Karpas-422 (cell line): Measurements from ENCODE around the gene NTN1. TPM values are rescaled to one million over a fixed set of nuclear protein-coding genes. Genes with fewer than 3 reads are reported as not detected.
A peak's percentile ranks its signal among the peaks of the same experiment; 100 is the strongest.
"Not testable (repeated sequence)": the region's sequence is repeated elsewhere in the genome, so short reads cannot be mapped to it uniquely, and the experiment has no call there.

Experiments used
- DNase-seq: peaks from one replicate; pipeline ENCODE4 v3.0.0-alpha.2; 2015
- H2AFZ ChIP-seq: fragments of 200-600 bp; sonication (generic); 2 replicates; pipeline ENCODE4 v1.6.1; 2014; ENCODE audit warnings: antibody characterized with exemption, low read length, mixed read lengths
- H3K27ac ChIP-seq: fragments of 200-600 bp; sonication (generic); 2 replicates; pipeline ENCODE4 v1.5.1; 2014; ENCODE audit warnings: mild to moderate bottlenecking, low read length, moderate library complexity
- H3K27me3 ChIP-seq: fragments of 200-600 bp; sonication (generic); 2 replicates; pipeline ENCODE4 v1.6.1; 2014; ENCODE audit warnings: low read length, mixed read lengths
- H3K36me3 ChIP-seq: fragments of 200-600 bp; sonication (generic); 2 replicates; pipeline ENCODE4 v1.6.1; 2014; ENCODE audit warnings: low read length, mixed read lengths; ENCODE audit not compliant: insufficient read depth
- H3K4me1 ChIP-seq: fragments of 200-600 bp; sonication (generic); 2 replicates; pipeline ENCODE4 v1.6.1; 2014; ENCODE audit warnings: mild to moderate bottlenecking, low read length, mixed read lengths
- H3K4me2 ChIP-seq: fragments of 200-600 bp; sonication (generic); 2 replicates; pipeline ENCODE4 v1.6.1; 2014; ENCODE audit warnings: low read length, low read depth, mild to moderate bottlenecking; ENCODE audit not compliant: poor library complexity, severe bottlenecking
- H3K4me3 ChIP-seq: fragments of 200-600 bp; sonication (generic); 2 replicates; pipeline ENCODE4 v1.5.1; 2014; ENCODE audit warnings: mild to moderate bottlenecking, antibody characterized with exemption, low read length, mixed read lengths
- H3K79me2 ChIP-seq: fragments of 200-600 bp; sonication (generic); 2 replicates; pipeline ENCODE4 v1.6.1; 2014; ENCODE audit warnings: mild to moderate bottlenecking, low read length, mixed read lengths
- H3K9ac ChIP-seq: fragments of 200-600 bp; sonication (generic); 2 replicates; pipeline ENCODE4 v1.6.0; 2014; ENCODE audit warnings: low read length
- H3K9me2 ChIP-seq: fragments of 200-600 bp; sonication (generic), shearing (Covaris generic); replicated peaks from 2 replicates; pipeline ENCODE4 v1.6.0; 2014; ENCODE audit warnings: mild to moderate bottlenecking, low read length, moderate library complexity; ENCODE audit not compliant: insufficient read depth
- H3K9me3 ChIP-seq: fragments of 300-700, 200-600 bp; sonication (generic); 2 replicates; pipeline ENCODE4 v1.6.1; 2014; ENCODE audit warnings: low read length, mixed read lengths
- H4K20me1 ChIP-seq: fragments of 200-600 bp; sonication (generic); 2 replicates; pipeline ENCODE4 v1.6.1; 2014; ENCODE audit warnings: mild to moderate bottlenecking, antibody characterized with exemption, low read length, low read depth; ENCODE audit not compliant: insufficient read depth
- total RNA-seq: library from RNA; depleted of rRNA; stranded (reverse); fragments of >200 nt; shearing (Covaris generic); gene quantifications from 2 replicates; pipeline ENCODE4 v1.2.3, GENCODE V29; 2014; ENCODE audit warnings: low replicate concordance

Gene NTN1
- total RNA-seq, 1 experiment from 2014 or later: not detected

DNA sequence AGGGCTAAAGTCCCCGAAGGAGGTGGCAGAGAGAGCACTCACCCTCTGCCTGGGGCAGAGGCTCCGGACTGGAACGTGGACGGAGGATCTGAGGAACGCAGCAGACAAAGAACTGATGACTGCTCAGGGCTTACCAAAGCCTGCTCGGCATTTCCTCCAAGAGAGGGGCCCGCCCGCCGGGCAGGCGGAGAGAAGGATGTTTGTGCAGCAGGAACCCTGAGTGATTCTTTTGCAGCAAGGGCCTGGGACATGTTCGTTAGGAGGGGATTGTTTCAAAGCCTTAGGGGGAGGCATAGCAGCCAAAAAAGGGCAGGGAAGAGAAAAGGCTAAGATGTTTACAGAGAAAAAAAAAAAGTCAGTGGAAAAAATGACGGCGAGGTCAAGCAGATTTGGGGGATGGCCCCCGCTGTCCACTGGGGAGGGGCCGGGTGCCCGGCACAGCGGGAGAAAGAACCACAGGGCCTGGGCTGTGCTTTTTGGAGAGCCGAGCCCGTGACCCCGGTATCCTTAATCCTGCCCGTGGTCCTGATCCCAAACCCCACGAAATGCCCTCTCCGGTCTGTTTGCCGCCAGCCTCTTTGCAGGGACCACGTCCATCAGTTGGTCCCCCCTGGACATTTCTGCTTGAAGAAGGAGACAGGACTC lies 129.3 kb downstream of the NTN1 start:
- no peaks in the 10 kb centered on the region for H3K27me3 ChIP-seq
- H2AFZ ChIP-seq: no peak overlapping the region
- no peaks in the 10 kb centered on the region for H3K9me3 ChIP-seq
- H3K79me2 ChIP-seq: no peaks in the 10 kb centered on the region
- no peak for DNase-seq
- no peak overlapping the region for H3K27ac ChIP-seq
- no peak overlapping the region for H3K9ac ChIP-seq
- H3K4me1 ChIP-seq: no peaks in the 10 kb centered on the region
- no peak overlapping the region for H3K4me3 ChIP-seq
- H3K9me2 ChIP-seq: no peaks in the 10 kb centered on the region
- no peak overlapping the region for H3K4me2 ChIP-seq
- no peaks in the 10 kb centered on the region for H4K20me1 ChIP-seq
- H3K36me3 ChIP-seq: no peaks in the 10 kb centered on the region

DNA sequence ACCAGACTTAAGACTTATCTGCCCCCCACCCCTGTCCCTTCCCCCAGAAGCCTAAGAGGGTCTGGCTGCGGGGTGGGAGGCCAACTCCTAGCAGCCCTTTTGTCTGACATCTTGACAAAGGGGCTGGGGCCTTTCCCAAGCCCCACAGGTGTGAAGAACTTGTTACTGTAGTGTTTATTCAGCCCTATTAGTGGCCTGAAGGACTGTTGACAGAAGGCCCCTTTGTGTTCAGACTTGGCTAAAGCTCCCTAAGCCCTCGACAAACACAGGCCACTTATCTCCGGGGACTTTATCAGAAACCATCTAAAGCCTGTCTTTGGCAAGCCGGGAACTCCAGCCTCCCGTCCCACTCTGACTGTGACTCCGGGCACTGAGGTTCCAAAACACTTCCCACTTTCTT lies 129.8 kb downstream of the NTN1 start:
- no peaks in the 10 kb centered on the region for H3K27me3 ChIP-seq
- no peak for DNase-seq
- no peak overlapping the region for H3K4me2 ChIP-seq
- H3K4me3 ChIP-seq: no peak overlapping the region
- H3K27ac ChIP-seq: no peak overlapping the region
- H3K9ac ChIP-seq: no peak overlapping the region
- H3K9me2 ChIP-seq: no peaks in the 10 kb centered on the region
- no peaks in the 10 kb centered on the region for H4K20me1 ChIP-seq
- no peaks in the 10 kb centered on the region for H3K36me3 ChIP-seq
- H3K4me1 ChIP-seq: no peaks in the 10 kb centered on the region
- no peak overlapping the region for H2AFZ ChIP-seq
- H3K9me3 ChIP-seq: no peaks in the 10 kb centered on the region
- no peaks in the 10 kb centered on the region for H3K79me2 ChIP-seq

DNA sequence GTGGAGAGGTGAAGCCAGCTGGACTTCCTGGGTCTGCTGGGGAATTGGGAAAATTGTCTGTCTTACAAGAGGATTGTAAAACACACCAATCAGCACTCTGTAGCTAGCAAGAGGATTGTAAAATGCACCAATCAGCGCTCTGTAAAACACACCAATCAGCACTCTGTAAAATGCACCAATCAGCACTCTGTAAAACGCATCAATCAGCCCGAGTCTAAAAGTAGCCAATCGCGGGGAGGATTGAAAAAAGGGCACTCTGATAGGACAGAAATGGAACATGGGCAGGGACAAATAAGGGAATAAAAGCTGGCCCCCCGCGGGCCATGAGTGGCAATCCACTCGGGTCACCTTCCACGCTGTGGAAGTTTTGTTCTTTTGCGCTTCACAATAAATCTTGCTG lies 130.4 kb downstream of the NTN1 start:
- H3K27ac ChIP-seq, H3K9ac ChIP-seq, H4K20me1 ChIP-seq, H3K4me3 ChIP-seq, H3K27me3 ChIP-seq, H2AFZ ChIP-seq, H3K36me3 ChIP-seq, H3K9me3 ChIP-seq, DNase-seq, H3K4me2 ChIP-seq, H3K79me2 ChIP-seq, H3K4me1 ChIP-seq, H3K9me2 ChIP-seq: not testable (repeated sequence)

DNA sequence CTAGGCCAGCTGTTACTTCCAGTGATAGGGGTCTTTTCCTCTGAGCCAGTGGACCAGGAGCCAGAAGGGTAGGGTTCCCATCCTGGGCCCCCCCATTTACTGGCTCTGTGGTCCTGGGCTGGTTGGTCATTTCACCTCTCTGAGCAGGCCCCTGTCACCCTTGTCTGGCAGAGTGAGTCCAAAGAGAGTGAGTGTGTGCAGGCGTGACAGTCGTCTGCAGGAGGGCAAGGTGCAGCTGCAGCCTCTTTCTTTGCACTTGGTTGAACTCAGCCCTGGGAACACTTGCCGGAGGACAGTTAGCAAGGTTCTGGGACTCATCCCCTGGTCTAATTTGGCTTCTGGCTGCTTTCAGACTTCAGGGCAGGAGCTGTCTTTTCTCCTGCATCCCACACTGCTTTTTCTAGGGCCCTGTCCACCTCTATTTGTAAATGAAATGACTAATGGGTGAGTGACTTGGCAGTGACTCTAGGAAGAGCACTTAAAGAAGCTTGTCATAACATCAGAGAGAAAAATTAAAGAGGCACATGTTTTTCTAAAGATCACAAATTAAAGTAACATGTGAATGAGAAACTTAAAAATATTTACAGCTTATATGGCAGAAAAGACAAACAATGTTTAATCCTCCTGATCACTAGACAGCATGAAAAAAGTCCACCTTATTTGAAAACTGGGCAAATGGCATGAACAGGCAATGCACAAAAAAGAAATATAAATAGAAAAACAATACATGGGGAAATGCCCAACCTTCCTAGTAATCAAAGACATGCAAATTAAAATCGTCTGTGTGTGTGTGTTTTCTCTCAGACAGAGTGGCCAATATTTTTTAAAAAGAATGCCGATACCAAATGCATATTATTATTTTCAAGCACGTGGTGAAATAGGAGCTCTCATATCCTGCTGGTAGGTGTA lies 137.5 kb downstream of the NTN1 start:
- Histone ChIP-seq H3K27ac (no peak overlapping the region), H3K27me3 (no peaks in the 10 kb centered on the region), H3K36me3 (no peaks in the 10 kb centered on the region), H3K4me1 (no peaks in the 10 kb centered on the region), H3K79me2 (no peaks in the 10 kb centered on the region), H3K4me3 (no peak overlapping the region), H2AFZ (no peak overlapping the region), H3K4me2 (no peak overlapping the region), H3K9me2 (no peaks in the 10 kb centered on the region), H4K20me1 (no peaks in the 10 kb centered on the region), H3K9ac (no peak overlapping the region), H3K9me3 (no peaks in the 10 kb centered on the region)
- peak; percentile 36 for DNase-seq

DNA sequence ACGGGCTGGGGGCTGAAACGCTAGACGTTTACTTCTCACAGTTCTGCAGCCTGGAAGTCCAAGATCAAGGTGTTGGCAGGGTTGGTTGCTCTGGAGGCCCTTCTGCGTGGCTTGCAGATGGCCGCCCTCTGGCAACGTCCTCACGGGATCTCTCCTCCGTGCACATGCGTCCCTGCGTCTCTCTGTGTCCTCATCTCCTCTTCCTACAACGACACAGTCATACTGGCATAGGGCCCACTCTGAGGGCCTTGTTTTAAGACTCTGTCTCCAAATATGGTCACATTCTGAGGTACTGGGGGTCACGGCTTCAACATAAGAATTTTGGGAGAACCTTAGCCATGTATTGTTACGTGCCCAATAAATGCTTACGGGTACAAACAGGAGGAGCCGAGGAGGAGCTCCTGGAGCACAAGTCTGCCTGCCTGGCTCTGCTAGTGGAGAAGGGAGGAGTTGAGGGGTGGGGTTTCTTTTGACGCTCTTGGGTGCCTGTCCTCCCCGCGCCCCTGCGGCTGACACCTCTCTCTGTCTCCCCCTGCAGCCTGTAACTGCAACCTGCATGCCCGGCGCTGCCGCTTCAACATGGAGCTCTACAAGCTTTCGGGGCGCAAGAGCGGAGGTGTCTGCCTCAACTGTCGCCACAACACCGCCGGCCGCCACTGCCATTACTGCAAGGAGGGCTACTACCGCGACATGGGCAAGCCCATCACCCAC lies 141.1 kb downstream of the NTN1 start:
- Histone ChIP-seq H3K27me3 (no peaks in the 10 kb centered on the region), H3K9ac (no peak overlapping the region), H3K4me2 (no peak overlapping the region), H3K27ac (no peak overlapping the region), H4K20me1 (no peaks in the 10 kb centered on the region), H3K79me2 (no peaks in the 10 kb centered on the region), H3K36me3 (no peaks in the 10 kb centered on the region), H3K9me3 (no peaks in the 10 kb centered on the region), H3K4me1 (no peaks in the 10 kb centered on the region), H3K9me2 (no peaks in the 10 kb centered on the region), H3K4me3 (no peak overlapping the region), H2AFZ (no peak overlapping the region)
- DNase-seq: peak; percentile 37

DNA sequence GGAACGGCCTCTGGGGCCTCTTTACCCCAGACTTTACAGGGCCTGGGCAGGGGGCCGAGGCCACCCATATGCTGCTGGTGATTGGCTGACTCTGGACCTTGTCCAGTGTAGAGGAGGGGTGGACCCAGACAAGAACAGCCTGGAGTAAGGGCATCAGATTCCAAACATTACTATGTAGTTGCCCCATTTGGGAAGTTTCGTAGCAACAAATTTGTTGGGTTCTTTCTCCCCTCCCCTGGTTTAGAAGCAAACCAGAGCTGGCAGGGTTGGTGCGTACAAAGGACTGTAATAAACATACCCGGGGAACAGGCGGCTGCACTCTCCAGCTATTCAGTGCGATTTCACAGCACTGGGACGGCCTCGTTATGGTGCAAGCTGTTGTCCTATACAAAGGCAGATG lies 145.5 kb downstream of the NTN1 start:
- Histone ChIP-seq H3K79me2 (no peaks in the 10 kb centered on the region), H3K27me3 (no peaks in the 10 kb centered on the region), H3K27ac (no peak overlapping the region), H4K20me1 (no peaks in the 10 kb centered on the region), H3K9ac (no peak overlapping the region), H3K4me2 (no peak overlapping the region), H2AFZ (no peak overlapping the region), H3K4me3 (no peak overlapping the region), H3K4me1 (no peaks in the 10 kb centered on the region), H3K9me2 (no peaks in the 10 kb centered on the region), H3K9me3 (no peaks in the 10 kb centered on the region), H3K36me3 (no peaks in the 10 kb centered on the region)
- peak; percentile 11 for DNase-seq

DNA sequence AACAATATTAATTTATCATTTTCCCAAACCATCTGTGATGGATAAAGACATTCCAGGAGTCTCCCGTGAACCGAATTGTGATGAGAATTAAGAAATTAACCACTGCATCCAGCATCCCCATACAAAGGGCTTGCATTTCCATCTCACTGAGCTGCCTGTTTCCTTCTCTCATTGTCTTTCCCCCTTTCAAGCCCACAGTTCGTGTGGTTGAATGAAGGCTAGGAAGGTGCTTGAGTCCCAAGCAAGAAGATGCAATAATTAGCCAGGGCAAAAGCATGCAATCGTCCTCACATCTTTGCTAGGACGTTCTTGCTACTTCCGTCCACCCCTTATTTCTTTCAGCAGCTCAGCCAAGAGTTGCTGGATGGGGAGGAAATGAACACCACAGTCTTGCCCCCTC lies 146.1 kb downstream of the NTN1 start:
- Histone ChIP-seq H3K27ac (no peak overlapping the region), H3K4me3 (no peak overlapping the region), H3K79me2 (no peaks in the 10 kb centered on the region), H3K4me1 (no peaks in the 10 kb centered on the region), H3K9me2 (no peaks in the 10 kb centered on the region), H3K4me2 (no peak overlapping the region), H3K9me3 (no peaks in the 10 kb centered on the region), H2AFZ (no peak overlapping the region), H4K20me1 (no peaks in the 10 kb centered on the region), H3K9ac (no peak overlapping the region), H3K27me3 (no peaks in the 10 kb centered on the region), H3K36me3 (no peaks in the 10 kb centered on the region)
- no peak for DNase-seq

DNA sequence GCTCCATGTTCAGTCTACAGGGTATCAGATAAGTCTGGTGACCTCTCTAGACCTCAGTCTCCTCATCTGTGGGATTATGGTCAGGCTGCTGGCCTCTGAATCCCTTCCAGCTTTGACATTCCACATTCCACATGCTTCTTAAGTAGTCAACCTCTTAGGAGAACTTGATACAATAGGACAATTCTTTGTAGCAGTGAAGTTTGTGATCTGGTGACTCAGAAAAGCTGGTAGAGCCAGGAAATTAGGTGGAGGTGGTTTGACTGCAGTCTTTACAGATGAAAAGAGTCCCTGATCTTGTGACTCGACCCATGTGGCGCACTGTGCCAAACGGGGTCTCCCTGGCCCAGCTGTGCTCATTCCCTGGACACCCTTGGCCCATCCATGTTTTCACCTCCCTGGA lies 147.8 kb downstream of the NTN1 start:
- no peak overlapping the region for H3K4me3 ChIP-seq

More for the DNA sequence above, 147.8 kb downstream of the NTN1 start:
- Histone ChIP-seq H3K79me2 (no peaks in the 10 kb centered on the region), H4K20me1 (no peaks in the 10 kb centered on the region), H3K4me2 (no peak overlapping the region), H3K9ac (no peak overlapping the region), H3K9me3 (no peaks in the 10 kb centered on the region), H3K4me1 (no peaks in the 10 kb centered on the region), H3K27me3 (no peaks in the 10 kb centered on the region), H3K9me2 (no peaks in the 10 kb centered on the region), H3K36me3 (no peaks in the 10 kb centered on the region), H3K27ac (no peak overlapping the region), H2AFZ (no peak overlapping the region)
- no peak for DNase-seq
